DND-41 (cell line): ENCODE measurements around the gene MTA2.

ENCODE experiments used
- ATAC-seq: fragments of 200-7000 bp; cut with Tn5 transposase; 3 replicates; pipeline ENCODE4 v1.9.1; 2021; ENCODE audit warnings: low read depth; ENCODE audit not compliant: insufficient read depth
- DNase-seq: peaks from one replicate; pipeline ENCODE4 v3.0.0-alpha.2; 2020
- H2AFZ ChIP-seq: 2 replicates; pipeline ENCODE4 v1.6.0; 2012; ENCODE audit warnings: low read depth, low read length
- H3K27ac ChIP-seq: 2 replicates; pipeline ENCODE4 v1.5.1; 2012; ENCODE audit warnings: low read length, inconsistent platforms
- H3K27me3 ChIP-seq: fragments of 200-600 bp; sonication (generic); 2 replicates; pipeline ENCODE4 v1.6.0; 2012; ENCODE audit warnings: low read length, mild to moderate bottlenecking, inconsistent platforms; ENCODE audit not compliant: insufficient read depth, poor library complexity
- H3K36me3 ChIP-seq: 2 replicates; pipeline ENCODE4 v1.5.1; 2012; ENCODE audit warnings: low read length, inconsistent platforms; ENCODE audit not compliant: insufficient read depth
- H3K4me1 ChIP-seq: 2 replicates; pipeline ENCODE4 v1.5.1; 2012; ENCODE audit warnings: mild to moderate bottlenecking, low read length; ENCODE audit not compliant: insufficient read depth
- H3K4me2 ChIP-seq: 2 replicates; pipeline ENCODE4 v1.6.0; 2012; ENCODE audit warnings: mild to moderate bottlenecking, moderate library complexity, low read length, inconsistent platforms; ENCODE audit not compliant: insufficient read depth
- H3K4me3 ChIP-seq, 2 experiments: fragments of 200-600 bp in 1 of 2; shearing (Covaris generic) in 1 of 2; 2 replicates each; pipeline ENCODE4 v1.5.1; 2012 to 2016; ENCODE audit warnings: inconsistent platforms in 2 of 2, low read length in 2 of 2, mild to moderate bottlenecking in 2 of 2, low read depth in 1 of 2, moderate library complexity in 1 of 2
- H3K79me2 ChIP-seq: 2 replicates; pipeline ENCODE4 v1.6.0; 2012; ENCODE audit warnings: low read length, inconsistent platforms; ENCODE audit not compliant: insufficient read depth
- H3K9ac ChIP-seq: 2 replicates; pipeline ENCODE4 v1.6.0; 2012; ENCODE audit warnings: low read depth, mild to moderate bottlenecking, inconsistent platforms, low read length, moderate library complexity
- H3K9me3 ChIP-seq: 2 replicates; pipeline ENCODE4 v1.5.1; 2012; ENCODE audit warnings: low read length, moderate library complexity, mild to moderate bottlenecking, inconsistent platforms; ENCODE audit not compliant: insufficient read depth, severe bottlenecking
- H4K20me1 ChIP-seq: 2 replicates; pipeline ENCODE4 v1.6.0; 2012; ENCODE audit warnings: low read length; ENCODE audit not compliant: insufficient read depth
- EZH2 ChIP-seq: IDR thresholded peaks from 3 replicates; pipeline ENCODE4 v1.6.1; 2012; ENCODE audit warnings: borderline replicate concordance, low read depth, mild to moderate bottlenecking, moderate library complexity, low read length, inconsistent platforms; ENCODE audit not compliant: severe bottlenecking
- TF ChIP-seq, protein P1 (sequence below): IDR thresholded peaks from 2 replicates; pipeline ENCODE4 v1.5.1; 2012; ENCODE audit warnings: borderline replicate concordance, low read length, moderate library complexity, mild to moderate bottlenecking; ENCODE audit not compliant: poor library complexity, severe bottlenecking; ENCODE audit errors: extremely low read depth

MTA2 gene

DNA sequence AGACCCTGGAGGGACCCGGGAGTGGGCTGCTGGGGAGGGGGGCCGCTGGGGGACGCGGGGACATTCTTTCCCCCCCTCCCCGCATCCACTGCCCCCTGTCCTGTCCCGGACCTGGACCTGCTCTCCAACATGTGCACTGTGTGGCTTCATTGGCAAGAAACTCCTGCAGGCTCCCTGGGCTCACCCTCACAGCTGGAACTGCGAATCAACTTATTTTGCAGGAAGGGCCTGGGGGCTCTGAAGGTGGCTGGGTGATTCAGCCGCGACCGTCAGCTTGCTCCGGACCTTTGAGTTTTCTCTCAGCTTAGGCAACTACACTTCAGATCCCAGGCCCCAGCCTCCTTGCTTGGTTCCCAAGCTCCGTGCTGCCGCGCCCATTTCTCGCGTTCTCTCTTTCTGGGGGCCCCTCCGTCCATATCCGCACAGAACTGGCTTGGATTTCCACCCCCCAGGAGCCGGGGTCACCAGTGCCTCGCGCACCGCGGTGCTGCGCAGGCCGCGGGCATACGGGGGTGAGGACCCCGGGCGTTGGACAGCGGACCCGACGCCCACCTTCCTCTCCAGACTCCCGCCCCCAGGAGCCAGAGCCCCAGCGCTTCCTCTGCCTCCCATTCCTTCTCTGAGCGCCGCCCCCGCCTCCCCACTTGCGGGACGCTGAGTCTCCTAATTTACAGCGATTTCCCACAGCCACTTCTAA, 54.6 kb downstream of the MTA2 start:
- peaks cover 27% of the 10 kb centered on the region for H3K4me1 ChIP-seq
- no peak for DNase-seq

DNA sequence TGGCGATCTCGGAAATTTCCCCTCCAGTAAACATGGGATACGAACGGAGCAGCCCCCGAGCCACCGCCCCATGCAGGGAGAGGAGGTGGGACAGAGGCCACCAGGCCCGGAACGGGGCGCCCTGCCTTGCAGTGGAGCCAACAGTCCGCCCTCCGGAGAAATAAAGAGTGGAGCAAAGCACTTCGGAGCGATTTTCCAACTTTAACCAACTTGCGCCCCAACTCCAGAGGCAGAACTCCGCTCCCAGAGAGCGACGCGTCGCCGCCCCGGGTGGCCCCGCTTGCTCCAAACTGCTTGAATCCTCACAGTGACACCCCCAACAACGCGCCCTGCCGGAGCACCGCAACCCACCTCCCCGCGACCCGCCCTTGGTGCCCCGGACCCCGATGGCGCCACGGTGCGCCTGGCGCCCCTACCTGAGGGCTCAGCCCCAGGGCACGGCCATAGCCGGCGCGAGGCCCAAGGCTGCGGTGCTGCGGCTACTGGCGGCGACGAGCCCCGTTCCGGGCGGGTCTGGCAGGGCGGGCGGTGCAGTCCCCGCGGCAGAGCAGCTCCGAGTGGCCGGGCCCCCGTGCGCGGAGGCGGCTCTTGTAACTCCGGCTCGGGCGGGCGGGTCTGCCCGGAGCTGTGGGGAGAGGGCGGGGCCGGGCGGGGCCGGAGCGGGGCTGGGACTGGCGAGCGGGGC, 55.3 kb downstream of the MTA2 start, which contains the start of gene AHNAK:
Gene AHNAK (minus strand): TSS at position 563 of the 685 bp plus-strand sequence. CDS start 10,708 bp downstream, outside the sequence.
- Histone ChIP-seq H3K27ac (no peak within 1 kb of the TSS), H2AFZ (no peak within 1 kb of the TSS), H3K4me3 (0 out of 4 replicates have a peak within 1 kb of the TSS, but pooled peaks of 1 of the 2 experiments have one; percentile 2), H3K9ac (no peak within 1 kb of the TSS), H3K27me3 (peaks cover 63% of the 10 kb centered on the region), H3K79me2 (no peaks in the 10 kb centered on the region), H3K9me3 (no peaks in the 10 kb centered on the region), H3K4me2 (peak within 1 kb of the TSS; percentile 41), H4K20me1 (peaks cover 11% of the 10 kb centered on the region; the same call in 1 of the 2 replicates), H3K4me1 (peaks cover 27% of the 10 kb centered on the region), H3K36me3 (no peaks in the 10 kb centered on the region)
- TF ChIP-seq EZH2: peak; percentile 93
- TF ChIP-seq, protein P1, sequence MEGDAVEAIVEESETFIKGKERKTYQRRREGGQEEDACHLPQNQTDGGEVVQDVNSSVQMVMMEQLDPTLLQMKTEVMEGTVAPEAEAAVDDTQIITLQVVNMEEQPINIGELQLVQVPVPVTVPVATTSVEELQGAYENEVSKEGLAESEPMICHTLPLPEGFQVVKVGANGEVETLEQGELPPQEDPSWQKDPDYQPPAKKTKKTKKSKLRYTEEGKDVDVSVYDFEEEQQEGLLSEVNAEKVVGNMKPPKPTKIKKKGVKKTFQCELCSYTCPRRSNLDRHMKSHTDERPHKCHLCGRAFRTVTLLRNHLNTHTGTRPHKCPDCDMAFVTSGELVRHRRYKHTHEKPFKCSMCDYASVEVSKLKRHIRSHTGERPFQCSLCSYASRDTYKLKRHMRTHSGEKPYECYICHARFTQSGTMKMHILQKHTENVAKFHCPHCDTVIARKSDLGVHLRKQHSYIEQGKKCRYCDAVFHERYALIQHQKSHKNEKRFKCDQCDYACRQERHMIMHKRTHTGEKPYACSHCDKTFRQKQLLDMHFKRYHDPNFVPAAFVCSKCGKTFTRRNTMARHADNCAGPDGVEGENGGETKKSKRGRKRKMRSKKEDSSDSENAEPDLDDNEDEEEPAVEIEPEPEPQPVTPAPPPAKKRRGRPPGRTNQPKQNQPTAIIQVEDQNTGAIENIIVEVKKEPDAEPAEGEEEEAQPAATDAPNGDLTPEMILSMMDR: no peak
- DNase-seq (no peak), ATAC-seq (0 out of 3 replicates have a peak, but pooled peaks have one; percentile 36)

More for the DNA sequence above, 54.6 kb downstream of the MTA2 start:
- Histone ChIP-seq H3K27ac (no peak overlapping the region), H3K36me3 (no peaks in the 10 kb centered on the region), H3K79me2 (no peaks in the 10 kb centered on the region), H3K4me3 (no peak overlapping the region), H3K9ac (no peak overlapping the region), H3K9me3 (no peaks in the 10 kb centered on the region), H2AFZ (no peak overlapping the region), H4K20me1 (peaks cover 11% of the 10 kb centered on the region; the same call in 1 of the 2 replicates), H3K4me2 (no peak overlapping the region), H3K27me3 (peaks cover 61% of the 10 kb centered on the region)
- TF ChIP-seq, protein P1: no peak
- no peak for TF ChIP-seq EZH2
- ATAC-seq: no peak

DNA sequence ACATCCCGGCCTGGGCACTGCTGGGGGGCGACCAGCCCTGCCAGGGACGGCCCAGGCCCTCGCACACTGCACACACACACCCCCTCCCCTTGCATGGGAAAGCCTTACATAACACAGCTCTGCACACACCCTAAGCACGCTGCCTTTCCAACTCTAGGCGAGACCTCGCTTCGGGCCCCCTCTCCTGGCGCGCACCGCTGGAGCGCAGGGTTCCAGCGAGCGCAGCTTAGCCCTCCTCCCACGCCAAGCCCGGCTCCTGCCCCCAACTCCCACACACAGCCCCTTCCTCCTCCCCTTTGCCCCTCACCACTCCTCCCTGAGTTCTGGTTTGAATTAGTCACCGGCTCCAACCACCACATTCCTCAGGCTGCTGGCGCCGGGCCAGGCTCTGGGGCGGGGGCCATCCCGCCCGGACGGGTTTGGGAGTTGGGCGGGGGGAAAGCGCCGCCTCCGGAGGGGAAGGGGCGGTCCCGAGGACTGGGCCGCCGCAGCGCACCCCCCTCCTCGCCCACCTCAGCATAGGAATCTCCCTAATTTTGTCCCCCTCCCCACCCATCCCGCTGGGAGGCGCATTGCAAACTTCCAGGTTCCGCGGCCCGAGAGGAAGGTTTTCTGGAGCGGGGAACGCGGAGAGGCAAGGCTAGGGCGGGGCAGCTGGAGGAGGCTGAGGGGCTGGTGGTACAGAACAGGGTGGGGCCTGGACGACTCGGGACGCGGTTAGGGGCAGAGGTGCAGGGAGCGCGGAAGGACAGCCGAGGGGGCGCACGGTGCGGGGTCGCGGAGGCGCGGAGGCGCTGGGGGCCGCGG, 56.0 kb downstream of the MTA2 start:
- Histone ChIP-seq H3K9ac (no peak overlapping the region), H3K4me2 (peak overlapping the region; percentile 41), H3K27ac (no peak overlapping the region)

More for the DNA sequence above, 56.0 kb downstream of the MTA2 start:
- Histone ChIP-seq H3K9me3 (no peaks in the 10 kb centered on the region), H3K4me3 (0 out of 4 replicates have a peak overlapping the region, but pooled peaks of 1 of the 2 experiments have one; percentile 2), H3K27me3 (peaks cover 63% of the 10 kb centered on the region), H3K36me3 (no peaks in the 10 kb centered on the region), H3K4me1 (peaks cover 27% of the 10 kb centered on the region), H3K79me2 (no peaks in the 10 kb centered on the region), H4K20me1 (peaks cover 11% of the 10 kb centered on the region; the same call in 1 of the 2 replicates), H2AFZ (no peak overlapping the region)
- peak; percentile 35 for TF ChIP-seq EZH2
- TF ChIP-seq, protein P1: peak; percentile 22
- ATAC-seq (peak; percentile 49), DNase-seq (peak; percentile 52)
